HEK293 (cell line): ENCODE results near the gene PUM2.
A peak's percentile ranks its signal among the peaks of the same experiment; 100 is the strongest.

ENCODE experiments used
- CTCF ChIA-PET: fragments of 350-600 bp; formaldehyde crosslinking; extraction: SDS; loops from one replicate; lab custom pipeline; 2021; ENCODE audit warnings: antibody characterized with exemption; lab: Yijun Ruan, JAX
- POLR2A ChIA-PET: fragments of 300-600 bp; formaldehyde crosslinking; extraction: SDS; loops from one replicate; lab custom pipeline; 2020; ENCODE audit warnings: antibody characterized with exemption, inconsistent platforms; lab: Yijun Ruan, JAX
- H3K27ac ChIP-seq: fragments of 200-500 bp; sonication (Bioruptor generic); 2 replicates; pipeline ENCODE4 v1.5.1; 2014; ENCODE audit warnings: low read depth, low read length, control low read depth, inconsistent platforms; ENCODE audit errors: extremely low read depth
- H3K36me3 ChIP-seq, 2 experiments: fragments of 200-500 bp in 1 of 2; sonication (Bioruptor generic) in 1 of 2; 1 replicate in 1 of 2; 2 replicates in 1 of 2; pipeline ENCODE4 v1.5.1; 2014 to 2017; ENCODE audit warnings: inconsistent platforms in 2 of 2, low read length in 2 of 2; ENCODE audit not compliant: control insufficient read depth in 2 of 2, insufficient read depth in 1 of 2
- H3K4me1 ChIP-seq: fragments of 200-500 bp; sonication (Bioruptor generic); 2 replicates; pipeline ENCODE4 v1.5.1; 2014; ENCODE audit warnings: mild to moderate bottlenecking, low read length, inconsistent platforms; ENCODE audit not compliant: control insufficient read depth, insufficient read depth
- H3K4me3 ChIP-seq: 2 replicates; pipeline ENCODE4 v1.5.1; 2011; ENCODE audit warnings: low read depth, mild to moderate bottlenecking, control low read depth, low read length, moderate library complexity
- H3K9me3 ChIP-seq: fragments of 200-500 bp; sonication (Bioruptor generic); 2 replicates; pipeline ENCODE4 v1.5.1; 2014; ENCODE audit warnings: low read depth, low read length, inconsistent platforms; ENCODE audit not compliant: control insufficient read depth, insufficient read depth
- KLF10 ChIP-seq: fragments of 450-650 bp; IDR thresholded peaks from 2 replicates; pipeline ENCODE4 v1.5.1; 2018; ENCODE audit warnings: missing biosample characterization, mild to moderate bottlenecking, missing genetic modification characterization
- PRDM1 ChIP-seq: fragments of 450-650 bp; formaldehyde crosslinking; IDR thresholded peaks from 2 replicates; pipeline ENCODE4; 2016; ENCODE audit warnings: missing biosample characterization, missing genetic modification characterization
- SP7 ChIP-seq: fragments of 450-650 bp; formaldehyde crosslinking; IDR thresholded peaks from 2 replicates; pipeline ENCODE4 v1.5.1; 2016; ENCODE audit warnings: missing biosample characterization, missing genetic modification characterization
- TRIM28 ChIP-seq: IDR thresholded peaks from 2 replicates; pipeline ENCODE4 v1.6.1; 2011; ENCODE audit warnings: low read length, control low read depth, borderline replicate concordance
- ZBTB17 ChIP-seq: fragments of 450-650 bp; formaldehyde crosslinking; IDR thresholded peaks from 2 replicates; pipeline ENCODE4 v1.5.1; 2016; ENCODE audit warnings: missing biosample characterization, missing genetic modification characterization
- ZFP41 ChIP-seq: fragments of 450-650 bp; formaldehyde crosslinking; IDR thresholded peaks from 2 replicates; pipeline ENCODE4 v1.5.1; 2016; ENCODE audit warnings: missing biosample characterization, missing genetic modification characterization, borderline replicate concordance
- ZIC2 ChIP-seq: fragments of 450-650 bp; formaldehyde crosslinking; IDR thresholded peaks from 2 replicates; pipeline ENCODE4 v1.5.1; 2016; ENCODE audit warnings: missing biosample characterization, missing genetic modification characterization
- ZNF146 ChIP-seq: fragments of 450-650 bp; formaldehyde crosslinking; IDR thresholded peaks from 2 replicates; pipeline ENCODE4 v1.5.1; 2016; ENCODE audit warnings: missing biosample characterization, missing genetic modification characterization
- ZNF202 ChIP-seq: fragments of 450-650 bp; formaldehyde crosslinking; IDR thresholded peaks from 2 replicates; pipeline ENCODE4 v1.5.1; 2016; ENCODE audit warnings: missing biosample characterization, missing genetic modification characterization, borderline replicate concordance
- ZNF366 ChIP-seq: fragments of 450-650 bp; formaldehyde crosslinking; conservative IDR thresholded peaks from 2 replicates; pipeline ENCODE4 v1.5.1; 2016; ENCODE audit warnings: missing biosample characterization, missing genetic modification characterization
- ZNF37A ChIP-seq: fragments of 450-650 bp; IDR thresholded peaks from 2 replicates; pipeline ENCODE4 v1.5.1; 2018; ENCODE audit warnings: missing biosample characterization, missing genetic modification characterization
- ZNF416 ChIP-seq: fragments of 450-650 bp; formaldehyde crosslinking; IDR thresholded peaks from 2 replicates; pipeline ENCODE4 v1.5.1; 2016; ENCODE audit warnings: missing biosample characterization, missing genetic modification characterization
- ZNF529 ChIP-seq: fragments of 450-650 bp; formaldehyde crosslinking; IDR thresholded peaks from 2 replicates; pipeline ENCODE4 v1.5.1; 2017; ENCODE audit warnings: missing genetic modification characterization, missing biosample characterization; ENCODE audit not compliant: insufficient replicate concordance
- ZNF548 ChIP-seq: fragments of 450-650 bp; formaldehyde crosslinking; IDR thresholded peaks from 2 replicates; pipeline ENCODE4 v1.5.1; 2016; ENCODE audit warnings: missing biosample characterization, missing genetic modification characterization
- ZNF654 ChIP-seq: fragments of 450-650 bp; formaldehyde crosslinking; IDR thresholded peaks from 2 replicates; pipeline ENCODE4 v1.5.1; 2016; ENCODE audit warnings: low read depth, missing biosample characterization, missing genetic modification characterization
- ZNF707 ChIP-seq: fragments of 450-650 bp; formaldehyde crosslinking; IDR thresholded peaks from 2 replicates; pipeline ENCODE4 v1.5.1; 2016; ENCODE audit warnings: missing biosample characterization, missing genetic modification characterization
- ZSCAN30 ChIP-seq: fragments of 450-650 bp; IDR thresholded peaks from 2 replicates; pipeline ENCODE4 v1.5.1; 2018; ENCODE audit warnings: missing biosample characterization, mild to moderate bottlenecking, missing genetic modification characterization, moderate library complexity
- TF ChIP-seq, protein P1 (sequence below): fragments of 450-650 bp; formaldehyde crosslinking; IDR thresholded peaks from 2 replicates; pipeline ENCODE4 v1.5.1; 2016; ENCODE audit warnings: missing biosample characterization, missing genetic modification characterization
- TF ChIP-seq, protein P2 (sequence below): fragments of 450-650 bp; formaldehyde crosslinking; conservative IDR thresholded peaks from 2 replicates; pipeline ENCODE4 v1.5.1; 2016; ENCODE audit warnings: low read depth, missing biosample characterization, missing genetic modification characterization

Gene PUM2

DNA sequence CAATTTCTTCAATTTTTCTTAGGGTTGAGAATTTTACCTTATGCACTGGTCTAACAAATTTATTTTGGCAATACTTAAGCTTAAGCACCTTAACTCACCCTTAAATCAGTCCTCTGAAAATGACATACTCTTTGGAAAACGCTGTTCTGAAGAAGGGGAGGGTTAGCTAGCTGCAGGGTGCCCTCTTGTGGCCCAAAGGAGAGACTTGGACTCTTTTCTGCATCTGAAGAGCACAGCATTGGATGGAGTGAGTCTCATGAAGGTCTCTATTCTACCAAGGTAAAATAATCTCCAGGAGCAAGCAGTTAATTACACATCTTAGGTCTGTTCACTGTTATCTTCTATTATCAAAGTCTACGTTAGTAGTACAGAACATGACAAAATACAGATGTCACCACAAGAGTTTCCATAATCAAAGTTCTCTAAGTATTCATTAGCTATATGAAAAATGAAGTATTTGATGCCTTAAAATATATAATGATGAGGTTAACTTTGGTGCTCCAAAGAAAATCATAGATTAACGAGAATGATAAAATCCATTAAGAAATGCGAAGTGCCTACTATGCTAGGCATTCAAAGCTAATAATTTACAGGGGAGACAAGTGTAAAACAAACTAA lies 24.4 kb downstream of the PUM2 start:
- CTCF ChIA-PET, result interaction anchor here (0.6 to 4.7 kb wide), 44 partner anchors 8 to 325 kb away, joined by 3 to 50 read pairs (median 4); partner anchors contain the start of genes HS1BP3 and SDC1
- H3K27ac ChIP-seq, result no peak overlapping the region
- H3K36me3 ChIP-seq, result peaks cover 38 to 42% of the 10 kb centered on the region in 2 experiments
- peak; percentile 20; the same call in 1 of the 2 replicates for TF ChIP-seq TRIM28
- TF ChIP-seq ZFP41 (tag by site-specific recombination), result no peak
- TF ChIP-seq PRDM1 (tag by site-specific recombination), result no peak
- TF ChIP-seq KLF10 (tag by site-specific recombination), result 0 out of 2 replicates have a peak, but pooled peaks have one; percentile 20
- TF ChIP-seq ZNF366 (tag by site-specific recombination), result peak; percentile 41
- TF ChIP-seq, protein P1, sequence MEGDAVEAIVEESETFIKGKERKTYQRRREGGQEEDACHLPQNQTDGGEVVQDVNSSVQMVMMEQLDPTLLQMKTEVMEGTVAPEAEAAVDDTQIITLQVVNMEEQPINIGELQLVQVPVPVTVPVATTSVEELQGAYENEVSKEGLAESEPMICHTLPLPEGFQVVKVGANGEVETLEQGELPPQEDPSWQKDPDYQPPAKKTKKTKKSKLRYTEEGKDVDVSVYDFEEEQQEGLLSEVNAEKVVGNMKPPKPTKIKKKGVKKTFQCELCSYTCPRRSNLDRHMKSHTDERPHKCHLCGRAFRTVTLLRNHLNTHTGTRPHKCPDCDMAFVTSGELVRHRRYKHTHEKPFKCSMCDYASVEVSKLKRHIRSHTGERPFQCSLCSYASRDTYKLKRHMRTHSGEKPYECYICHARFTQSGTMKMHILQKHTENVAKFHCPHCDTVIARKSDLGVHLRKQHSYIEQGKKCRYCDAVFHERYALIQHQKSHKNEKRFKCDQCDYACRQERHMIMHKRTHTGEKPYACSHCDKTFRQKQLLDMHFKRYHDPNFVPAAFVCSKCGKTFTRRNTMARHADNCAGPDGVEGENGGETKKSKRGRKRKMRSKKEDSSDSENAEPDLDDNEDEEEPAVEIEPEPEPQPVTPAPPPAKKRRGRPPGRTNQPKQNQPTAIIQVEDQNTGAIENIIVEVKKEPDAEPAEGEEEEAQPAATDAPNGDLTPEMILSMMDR (tag by site-specific recombination), result peak; percentile 40; the same call in 1 of the 2 replicates
- peak; percentile 80; the same call in 1 of the 2 replicates for TF ChIP-seq ZSCAN30 (tag by site-specific recombination)
- peak; percentile 48 for TF ChIP-seq ZBTB17
- peak; percentile 97 for TF ChIP-seq SP7
- peak; percentile 77 for TF ChIP-seq ZNF654 (tag by site-specific recombination)
- H3K4me1 ChIP-seq, result peaks cover 5% of the 10 kb centered on the region; the same call in 1 of the 2 replicates
- no peaks in the 10 kb centered on the region for H3K9me3 ChIP-seq
- POLR2A ChIA-PET, result interaction anchor here (0.6 to 1.1 kb wide), 3 partner anchors 10 to 289 kb away, joined by 3 to 5 read pairs (median 3); no protein-coding TSS in a partner anchor
- no peak overlapping the region for H3K4me3 ChIP-seq

DNA sequence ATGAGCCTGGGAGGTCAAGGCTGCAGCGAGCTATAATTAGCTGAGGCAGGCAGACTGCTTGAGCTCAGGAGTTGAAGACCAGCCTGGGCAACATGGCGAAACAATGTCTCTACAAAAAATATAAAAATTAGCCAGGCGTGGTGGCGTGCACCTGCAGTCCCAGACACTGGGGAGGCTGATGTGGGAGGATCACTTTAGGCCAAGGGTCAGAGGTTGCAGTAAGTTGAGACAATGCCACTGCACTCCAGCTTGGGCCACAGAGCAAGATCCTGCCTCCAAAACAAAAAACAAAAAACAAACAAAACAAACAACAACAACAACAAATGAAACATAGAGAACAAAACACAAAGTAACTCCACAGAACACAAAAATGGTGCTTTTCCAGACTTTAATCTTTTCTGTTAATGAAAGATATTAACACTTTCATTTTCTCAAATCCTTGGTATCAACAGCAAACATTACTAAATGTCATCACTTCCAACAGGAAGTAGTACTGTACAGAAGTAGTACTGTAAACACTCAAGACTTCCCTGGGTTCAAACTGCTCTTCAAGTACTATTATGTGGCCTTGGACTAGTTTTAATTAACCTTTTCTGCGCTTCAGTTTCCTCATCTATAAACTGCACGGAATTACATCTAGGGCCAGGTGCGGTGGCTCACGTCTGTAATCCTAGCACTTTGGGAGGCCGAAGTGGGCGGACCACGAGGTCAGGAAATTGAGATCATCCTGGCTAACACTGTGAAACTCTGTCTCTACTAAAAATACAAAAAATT lies 27.9 kb downstream of the PUM2 start:
- ChIA-PET CTCF (interaction anchor here (0.6 to 1.6 kb wide), 3 partner anchors 20 to 320 kb away, joined by 3 to 6 read pairs (median 4); no protein-coding TSS in a partner anchor), POLR2A (no interaction called here)
- peaks cover 5% of the 10 kb centered on the region; the same call in 1 of the 2 replicates for H3K4me1 ChIP-seq
- no peak overlapping the region for H3K27ac ChIP-seq
- H3K36me3 ChIP-seq, result peaks cover 45 to 58% of the 10 kb centered on the region in 2 experiments
- no peak overlapping the region for H3K4me3 ChIP-seq
- no peak for TF ChIP-seq ZNF416 (tag by site-specific recombination)
- no peaks in the 10 kb centered on the region for H3K9me3 ChIP-seq

DNA sequence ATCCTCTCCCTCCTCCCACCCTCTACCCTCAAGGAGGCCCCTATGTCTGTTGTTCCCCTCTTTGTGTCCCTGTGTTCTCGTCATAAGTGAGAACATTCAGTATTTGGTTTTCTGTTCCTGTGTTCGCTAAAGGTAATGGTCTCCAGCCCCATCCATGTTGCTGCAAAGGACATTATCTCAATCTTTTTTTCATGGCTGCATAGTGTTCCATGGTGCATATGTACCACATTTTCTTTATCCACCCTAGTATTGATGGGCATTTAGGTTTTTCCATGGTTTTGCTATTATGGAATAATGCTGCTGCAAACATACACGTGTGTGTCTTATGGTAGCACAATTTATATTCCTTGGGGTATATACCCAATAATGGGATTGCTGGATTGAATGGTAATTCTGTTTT lies 33.0 kb downstream of the PUM2 start:
- POLR2A ChIA-PET, result interaction anchor here (1.8 kb wide), 1 partner anchor 9 kb away, joined by 5 read pairs; no protein-coding TSS in a partner anchor
- CTCF ChIA-PET, result interaction anchor here (1.1 to 1.3 kb wide), 2 partner anchors 8 to 17 kb away, joined by 4 to 10 read pairs; no protein-coding TSS in a partner anchor
- H3K4me1 ChIP-seq, result no peaks in the 10 kb centered on the region
- no peak overlapping the region for H3K27ac ChIP-seq
- no peak overlapping the region for H3K4me3 ChIP-seq
- H3K36me3 ChIP-seq, result peaks cover 58 to 61% of the 10 kb centered on the region in 2 experiments
- TF ChIP-seq ZNF146, result peak; percentile 96
- TF ChIP-seq ZNF37A (tag by site-specific recombination), result no peak
- H3K9me3 ChIP-seq, result no peaks in the 10 kb centered on the region

DNA sequence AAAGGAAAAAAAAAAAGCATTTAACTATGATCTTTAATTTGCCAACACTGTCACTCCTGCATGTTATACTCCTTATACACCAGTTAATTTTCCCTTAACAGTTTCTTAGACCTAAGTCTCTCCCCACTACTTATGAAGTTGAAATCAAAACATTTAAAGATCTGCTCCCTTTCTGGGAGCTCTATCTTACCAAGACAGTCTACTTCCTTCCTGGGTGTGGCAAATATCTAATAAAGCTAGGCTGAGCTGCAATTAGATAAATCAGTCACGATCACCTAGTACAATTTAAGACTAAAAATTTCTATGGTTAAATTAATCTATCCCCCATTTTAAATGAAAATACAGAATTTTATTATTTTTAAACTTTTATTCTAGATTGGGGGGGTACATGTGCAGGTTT lies 33.4 kb downstream of the PUM2 start:
- POLR2A ChIA-PET, result interaction anchor here (1.8 kb wide), 1 partner anchor 9 kb away, joined by 5 read pairs; no protein-coding TSS in a partner anchor
- H3K27ac ChIP-seq, result no peak overlapping the region
- H3K4me3 ChIP-seq, result no peak overlapping the region
- H3K36me3 ChIP-seq, result peaks cover 55 to 59% of the 10 kb centered on the region in 2 experiments
- H3K9me3 ChIP-seq, result no peaks in the 10 kb centered on the region
- CTCF ChIA-PET, result interaction anchor here (1.1 kb wide), 1 partner anchor 9 kb away, joined by 10 read pairs; no protein-coding TSS in a partner anchor
- H3K4me1 ChIP-seq, result no peaks in the 10 kb centered on the region
- TF ChIP-seq ZNF202 (no peak), ZIC2 (tag by site-specific recombination) (no peak), ZNF529 (tag by site-specific recombination) (no peak), ZNF707 (tag by site-specific recombination) (no peak), ZFP41 (tag by site-specific recombination) (no peak), ZBTB17 (no peak), ZNF548 (no peak)
- TF ChIP-seq, protein P2, sequence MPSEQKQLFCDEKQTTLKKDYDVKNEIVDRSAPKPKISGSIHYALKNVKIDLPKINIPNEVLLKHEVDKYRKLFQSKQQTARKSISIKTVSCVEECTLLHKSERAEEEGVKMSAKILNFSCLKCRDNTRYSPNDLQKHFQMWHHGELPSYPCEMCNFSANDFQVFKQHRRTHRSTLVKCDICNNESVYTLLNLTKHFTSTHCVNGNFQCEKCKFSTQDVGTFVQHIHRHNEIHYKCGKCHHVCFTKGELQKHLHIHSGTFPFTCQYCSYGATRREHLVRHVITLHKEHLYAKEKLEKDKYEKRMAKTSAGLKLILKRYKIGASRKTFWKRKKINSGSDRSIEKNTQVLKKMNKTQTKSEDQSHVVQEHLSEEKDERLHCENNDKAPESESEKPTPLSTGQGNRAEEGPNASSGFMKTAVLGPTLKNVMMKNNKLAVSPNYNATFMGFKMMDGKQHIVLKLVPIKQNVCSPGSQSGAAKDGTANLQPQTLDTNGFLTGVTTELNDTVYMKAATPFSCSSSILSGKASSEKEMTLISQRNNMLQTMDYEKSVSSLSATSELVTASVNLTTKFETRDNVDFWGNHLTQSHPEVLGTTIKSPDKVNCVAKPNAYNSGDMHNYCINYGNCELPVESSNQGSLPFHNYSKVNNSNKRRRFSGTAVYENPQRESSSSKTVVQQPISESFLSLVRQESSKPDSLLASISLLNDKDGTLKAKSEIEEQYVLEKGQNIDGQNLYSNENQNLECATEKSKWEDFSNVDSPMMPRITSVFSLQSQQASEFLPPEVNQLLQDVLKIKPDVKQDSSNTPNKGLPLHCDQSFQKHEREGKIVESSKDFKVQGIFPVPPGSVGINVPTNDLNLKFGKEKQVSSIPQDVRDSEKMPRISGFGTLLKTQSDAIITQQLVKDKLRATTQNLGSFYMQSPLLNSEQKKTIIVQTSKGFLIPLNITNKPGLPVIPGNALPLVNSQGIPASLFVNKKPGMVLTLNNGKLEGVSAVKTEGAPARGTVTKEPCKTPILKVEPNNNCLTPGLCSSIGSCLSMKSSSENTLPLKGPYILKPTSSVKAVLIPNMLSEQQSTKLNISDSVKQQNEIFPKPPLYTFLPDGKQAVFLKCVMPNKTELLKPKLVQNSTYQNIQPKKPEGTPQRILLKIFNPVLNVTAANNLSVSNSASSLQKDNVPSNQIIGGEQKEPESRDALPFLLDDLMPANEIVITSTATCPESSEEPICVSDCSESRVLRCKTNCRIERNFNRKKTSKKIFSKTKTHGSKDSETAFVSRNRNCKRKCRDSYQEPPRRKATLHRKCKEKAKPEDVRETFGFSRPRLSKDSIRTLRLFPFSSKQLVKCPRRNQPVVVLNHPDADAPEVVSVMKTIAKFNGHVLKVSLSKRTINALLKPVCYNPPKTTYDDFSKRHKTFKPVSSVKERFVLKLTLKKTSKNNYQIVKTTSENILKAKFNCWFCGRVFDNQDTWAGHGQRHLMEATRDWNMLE (tag by site-specific recombination), result no peak
